HEK293 (cell line): ENCODE results near the gene PLK1.

Source experiments
- PRDM10 ChIP-seq: fragments of 450-650 bp; formaldehyde crosslinking; IDR thresholded peaks from 2 replicates; pipeline ENCODE4 v1.5.1; 2016; ENCODE audit warnings: missing biosample characterization, missing genetic modification characterization
- PRDM6 ChIP-seq: fragments of 450-650 bp; formaldehyde crosslinking; IDR thresholded peaks from 2 replicates; pipeline ENCODE4 v1.5.1; 2017; ENCODE audit warnings: missing biosample characterization, missing genetic modification characterization
- TCF7L2 ChIP-seq: IDR thresholded peaks from 2 replicates; pipeline ENCODE4 v1.6.1; 2011; ENCODE audit warnings: low read depth, mild to moderate bottlenecking, inconsistent platforms, low read length, moderate library complexity, borderline replicate concordance
- ZBTB10 ChIP-seq: fragments of 450-650 bp; formaldehyde crosslinking; IDR thresholded peaks from 2 replicates; pipeline ENCODE4 v1.5.1; 2016; ENCODE audit warnings: missing biosample characterization, missing genetic modification characterization
- ZBTB20 ChIP-seq: fragments of 450-650 bp; formaldehyde crosslinking; IDR thresholded peaks from 2 replicates; pipeline ENCODE4 v1.5.1; 2016; ENCODE audit warnings: missing biosample characterization, missing genetic modification characterization
- ZFP69B ChIP-seq: fragments of 450-650 bp; formaldehyde crosslinking; IDR thresholded peaks from 2 replicates; pipeline ENCODE4 v1.5.1; 2016; ENCODE audit warnings: missing biosample characterization, missing genetic modification characterization
- ZNF18 ChIP-seq: fragments of 450-650 bp; formaldehyde crosslinking; IDR thresholded peaks from 2 replicates; pipeline ENCODE4 v1.5.1; 2016; ENCODE audit warnings: missing biosample characterization, missing genetic modification characterization
- ZNF2 ChIP-seq: fragments of 450-650 bp; formaldehyde crosslinking; IDR thresholded peaks from 2 replicates; pipeline ENCODE4 v1.5.1; 2016; ENCODE audit warnings: missing biosample characterization, missing genetic modification characterization
- ZNF214 ChIP-seq: fragments of 450-650 bp; formaldehyde crosslinking; IDR thresholded peaks from 2 replicates; pipeline ENCODE4 v1.5.1; 2017; ENCODE audit warnings: missing biosample characterization, mild to moderate bottlenecking, missing genetic modification characterization, borderline replicate concordance
- ZNF324 ChIP-seq: fragments of 450-650 bp; formaldehyde crosslinking; IDR thresholded peaks from 2 replicates; pipeline ENCODE4 v1.5.1; 2016; ENCODE audit warnings: missing biosample characterization, missing genetic modification characterization
- ZNF335 ChIP-seq: fragments of 450-650 bp; formaldehyde crosslinking; conservative IDR thresholded peaks from 2 replicates; pipeline ENCODE4 v1.5.1; 2016; ENCODE audit warnings: missing biosample characterization, missing genetic modification characterization
- ZNF37A ChIP-seq: fragments of 450-650 bp; IDR thresholded peaks from 2 replicates; pipeline ENCODE4 v1.5.1; 2018; ENCODE audit warnings: missing biosample characterization, missing genetic modification characterization
- ZNF473 ChIP-seq: fragments of 450-650 bp; formaldehyde crosslinking; IDR thresholded peaks from 2 replicates; pipeline ENCODE4 v1.5.1; 2017; ENCODE audit warnings: missing biosample characterization, missing genetic modification characterization
- ZNF518A ChIP-seq: fragments of 450-650 bp; formaldehyde crosslinking; conservative IDR thresholded peaks from 2 replicates; pipeline ENCODE4 v1.5.1; 2016; ENCODE audit warnings: low read depth, missing biosample characterization, missing genetic modification characterization
- ZNF530 ChIP-seq: fragments of 450-650 bp; formaldehyde crosslinking; IDR thresholded peaks from 2 replicates; pipeline ENCODE4 v1.5.1; 2016; ENCODE audit warnings: low read depth, missing biosample characterization, missing genetic modification characterization
- ZNF555 ChIP-seq: fragments of 450-650 bp; formaldehyde crosslinking; conservative IDR thresholded peaks from 2 replicates; pipeline ENCODE4 v1.5.1; 2017; ENCODE audit warnings: missing biosample characterization, mild to moderate bottlenecking, missing genetic modification characterization, inconsistent platforms
- ZNF623 ChIP-seq: fragments of 450-650 bp; formaldehyde crosslinking; IDR thresholded peaks from 2 replicates; pipeline ENCODE4 v1.5.1; 2016; ENCODE audit warnings: missing biosample characterization, missing genetic modification characterization
- ZNF629 ChIP-seq: fragments of 450-650 bp; formaldehyde crosslinking; IDR thresholded peaks from 2 replicates; pipeline ENCODE4 v1.5.1; 2017; ENCODE audit warnings: missing biosample characterization, missing genetic modification characterization
- ZNF658 ChIP-seq: fragments of 450-650 bp; formaldehyde crosslinking; IDR thresholded peaks from 2 replicates; pipeline ENCODE4; 2016; ENCODE audit warnings: missing biosample characterization, missing genetic modification characterization
- ZNF692 ChIP-seq: fragments of 450-650 bp; formaldehyde crosslinking; IDR thresholded peaks from 2 replicates; pipeline ENCODE4 v1.5.1; 2016; ENCODE audit warnings: missing biosample characterization, missing genetic modification characterization
- ZNF777 ChIP-seq: fragments of 450-650 bp; formaldehyde crosslinking; IDR thresholded peaks from 2 replicates; pipeline ENCODE4 v1.5.1; 2017; ENCODE audit warnings: missing biosample characterization, missing genetic modification characterization, borderline replicate concordance

The PLK1 gene

GRCh38 chr16:23679274-23679985 lies 741 bp downstream of the PLK1 start (continued):
- TF ChIP-seq ZNF473 (tag by site-specific recombination) = no peak
- no peak for TF ChIP-seq ZNF530 (tag by site-specific recombination)
- peak; percentile 28; the same call in 1 of the 2 replicates for TF ChIP-seq ZNF518A (tag by site-specific recombination)
- no peak for TF ChIP-seq ZBTB10 (tag by site-specific recombination)
- TF ChIP-seq ZBTB20 (tag by site-specific recombination) = peak; percentile 86
- TF ChIP-seq ZNF692 = no peak
- no peak for TF ChIP-seq ZNF623 (tag by site-specific recombination)
- no peak for TF ChIP-seq ZNF555 (tag by site-specific recombination)
- TF ChIP-seq ZNF2 (tag by site-specific recombination) = 0 out of 2 replicates have a peak, but pooled peaks have one; percentile 19
- peak; percentile 50; the same call in 1 of the 2 replicates for TF ChIP-seq ZNF335
- TF ChIP-seq ZNF777 (tag by site-specific recombination) = no peak
- TF ChIP-seq ZNF18 (tag by site-specific recombination) = no peak
- TF ChIP-seq PRDM6 (tag by site-specific recombination) = no peak
- no peak for TF ChIP-seq ZNF324 (tag by site-specific recombination)
- TF ChIP-seq PRDM10 (tag by site-specific recombination) = peak; percentile 86
- TF ChIP-seq ZNF214 (tag by site-specific recombination) = no peak
- TF ChIP-seq ZFP69B (tag by site-specific recombination) = no peak
- TF ChIP-seq ZNF37A (tag by site-specific recombination) = no peak
- peak; percentile 21; the same call in 1 of the 2 replicates for TF ChIP-seq ZNF629 (tag by site-specific recombination)
- no peak for TF ChIP-seq TCF7L2
- TF ChIP-seq ZNF658 (tag by site-specific recombination) = no peak
